NCI-H2196 (cell line): Measurements from ENCODE around the gene GGTA1.
"Not testable (repeated sequence)": the region's sequence is repeated elsewhere in the genome, so short reads cannot be mapped to it uniquely, and the experiment has no call there.

Source experiments
- DNase-seq: peaks from one replicate; lab custom pipeline; 2025; ENCODE audit not compliant: unreplicated experiment; lab: John Stamatoyannopoulos, UW

Gene GGTA1

DNA sequence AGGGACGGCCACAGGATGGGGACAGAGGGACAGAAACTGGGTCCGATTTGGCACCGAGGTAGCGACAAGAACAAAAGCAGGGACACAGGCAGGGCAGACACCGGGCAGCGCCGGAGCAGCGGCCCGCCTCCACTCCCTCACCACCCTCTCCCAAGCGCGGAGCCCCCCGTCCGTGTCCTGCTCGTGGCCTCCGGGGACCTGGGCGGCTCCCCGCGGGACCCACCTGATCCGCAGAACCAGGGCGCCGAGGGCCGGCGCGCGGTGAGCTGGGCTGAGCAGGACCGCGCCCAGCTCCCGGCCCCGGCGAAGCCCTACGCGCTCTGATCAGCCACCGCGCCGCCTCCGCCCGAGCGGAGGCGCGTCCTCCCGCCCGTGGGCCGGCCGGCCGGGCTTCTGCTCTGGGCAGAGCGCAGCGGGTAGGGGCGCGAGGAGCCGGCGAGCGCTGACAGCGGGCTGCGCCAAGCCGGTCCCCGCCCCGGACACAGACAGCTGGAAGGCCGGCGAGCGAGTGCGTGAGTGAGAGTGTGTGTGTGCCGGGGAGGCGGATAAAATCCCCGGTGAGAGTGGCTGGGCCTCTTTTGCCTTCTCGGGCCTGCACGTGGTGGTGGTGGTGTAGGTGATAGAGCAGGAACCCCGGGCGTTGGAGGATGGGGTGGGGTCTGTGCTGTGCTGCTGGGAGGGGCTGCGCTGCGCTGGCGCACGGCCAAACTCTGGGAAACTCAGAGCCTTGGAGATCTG lies at the start of gene GGTA1:
Gene GGTA1 (minus strand): TSS at position 418 of the 738 bp plus-strand sequence. CDS start 31,922 bp downstream, outside the sequence.
- DNase-seq = peak; percentile 42

DNA sequence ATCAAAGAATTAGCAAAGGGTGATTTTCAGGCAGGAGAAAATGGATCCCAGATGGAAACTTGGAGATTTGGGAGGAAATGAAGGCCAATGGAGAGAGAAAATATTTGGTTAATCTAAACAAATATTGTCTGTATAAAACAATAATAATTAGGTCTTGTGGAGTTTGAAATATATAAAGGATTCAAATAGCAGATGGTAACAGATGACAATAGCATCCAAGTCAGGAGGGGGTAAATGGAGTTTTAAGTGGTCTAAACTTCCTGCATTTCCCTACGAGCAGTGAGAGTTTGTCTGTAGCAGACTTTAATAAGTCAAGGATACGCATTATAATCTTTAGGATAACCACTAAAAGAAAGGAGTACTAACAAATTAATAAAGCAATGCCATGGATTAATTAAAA lies 49.0 kb upstream of the GGTA1 start:
- DNase-seq = no peak

DNA sequence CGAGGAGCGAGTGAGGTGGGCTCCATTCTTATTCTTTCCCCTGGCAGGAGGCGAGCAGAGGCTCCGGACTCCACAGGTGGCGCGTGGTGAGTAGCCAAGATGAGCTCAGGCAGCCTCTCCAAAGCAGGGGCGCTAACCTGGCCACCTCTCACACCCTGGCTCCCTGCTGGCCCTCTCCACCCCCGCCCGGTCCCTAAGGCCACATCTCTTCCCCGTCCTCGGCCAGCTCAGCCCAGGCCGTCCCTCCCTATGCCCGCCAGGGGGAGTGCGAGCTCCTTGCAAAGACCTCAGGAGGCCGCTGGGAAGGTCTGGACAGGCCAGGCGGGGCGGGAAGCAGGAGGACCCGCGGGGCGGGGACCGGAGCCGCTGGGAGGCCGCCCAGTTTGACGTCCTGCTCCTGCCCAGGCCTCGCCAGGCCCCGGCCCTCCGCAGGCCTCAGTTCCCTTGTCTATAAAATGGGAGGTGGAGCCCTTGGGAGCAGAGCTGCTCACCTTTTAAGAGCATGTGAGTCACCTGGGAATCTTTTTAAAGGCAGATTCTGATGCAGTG lies 46.3 kb upstream of the GGTA1 start:
- peak; percentile 95 for DNase-seq

DNA sequence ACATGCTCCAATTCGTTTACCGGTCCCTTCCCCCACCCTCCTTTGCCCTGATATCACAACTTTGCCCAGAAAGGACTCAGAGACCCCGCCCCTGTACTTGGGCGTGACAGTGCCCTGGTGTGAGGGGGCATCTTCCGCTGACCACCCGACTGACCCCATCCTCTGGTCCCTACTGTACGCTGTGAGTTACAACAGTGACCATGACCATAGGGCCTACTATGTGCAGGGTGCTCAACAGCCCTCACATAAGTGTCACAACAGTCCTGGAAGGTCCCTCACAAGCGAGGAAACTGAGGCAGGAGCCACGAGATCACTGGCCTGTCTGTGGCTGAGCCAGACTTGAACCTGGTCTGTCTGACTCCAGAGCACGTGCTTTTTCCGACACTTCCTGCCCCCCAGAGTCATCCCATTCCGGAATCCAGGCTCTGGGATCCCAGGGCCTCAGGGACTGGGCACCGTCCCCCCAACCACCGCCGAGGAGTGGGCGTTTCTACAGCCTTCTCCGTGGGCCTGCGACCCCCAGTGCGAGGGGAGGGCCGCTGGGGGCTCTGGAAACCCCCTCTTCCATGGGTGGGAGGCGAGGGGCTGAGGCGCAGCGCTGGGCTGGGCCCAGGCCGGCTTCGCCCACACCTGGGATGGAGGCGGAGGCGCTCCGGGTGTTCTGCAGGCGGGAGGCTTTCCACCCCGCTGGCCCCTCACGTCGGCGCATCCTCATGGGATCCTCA lies 45.7 kb upstream of the GGTA1 start:
- DNase-seq = no peak

DNA sequence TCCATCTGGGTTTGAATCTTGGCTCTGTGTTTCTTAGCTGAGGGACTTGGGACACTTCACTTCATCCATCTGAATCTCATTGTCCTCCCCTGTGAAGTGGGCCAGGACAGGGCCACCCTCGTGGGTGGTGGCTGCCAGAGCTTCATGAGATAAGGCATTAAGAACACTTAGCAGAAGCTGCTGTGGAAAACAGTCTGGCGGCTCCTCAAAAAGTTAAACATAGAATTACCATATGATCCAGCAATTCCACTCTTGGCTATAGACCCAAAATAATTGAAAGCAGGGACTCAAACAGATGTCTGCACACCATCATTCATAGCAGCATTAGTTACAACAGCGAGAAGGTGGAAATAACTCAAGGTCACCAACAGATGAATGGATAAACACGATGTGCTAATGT lies 42.4 kb upstream of the GGTA1 start:
- no peak for DNase-seq

DNA sequence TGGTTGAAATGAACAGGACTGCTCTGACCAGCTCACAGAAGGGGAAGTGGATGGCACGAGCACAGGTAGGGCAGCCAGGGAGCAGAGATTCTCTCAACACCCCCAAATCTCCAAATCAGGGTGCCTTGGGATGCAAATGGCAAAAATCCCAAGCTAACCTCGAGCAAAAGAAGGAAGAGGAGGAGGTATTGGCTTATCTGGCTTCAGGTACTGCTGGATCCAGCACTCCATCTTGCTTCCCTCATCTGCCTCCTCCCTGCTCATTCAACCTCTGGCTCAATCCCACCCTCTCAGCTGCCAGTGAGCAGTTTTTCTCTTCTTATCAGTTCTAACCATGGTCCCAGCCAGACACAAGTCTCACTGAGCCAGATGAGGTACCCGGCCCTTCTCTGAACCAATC lies 41.6 kb upstream of the GGTA1 start:
- DNase-seq = no peak

DNA sequence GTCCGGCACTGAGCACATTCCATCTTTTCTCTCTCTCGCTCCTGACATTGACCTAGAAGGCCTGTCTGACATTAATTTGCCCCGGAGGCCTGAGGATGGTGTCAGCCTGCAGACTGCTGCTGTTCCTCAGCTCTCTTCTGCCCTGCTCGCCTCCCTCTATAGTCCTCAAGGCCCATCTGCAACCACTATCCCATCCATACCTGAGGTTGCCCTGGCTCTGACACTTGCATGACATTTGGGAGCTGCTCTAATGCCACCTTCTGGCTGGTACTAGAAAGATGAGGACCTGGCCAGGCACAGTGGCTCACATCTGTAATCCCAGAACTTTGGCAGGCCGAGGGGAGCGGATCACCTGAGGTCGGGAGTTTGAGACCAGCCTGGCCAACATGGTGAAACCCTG lies 38.6 kb upstream of the GGTA1 start:
- DNase-seq = peak; percentile 41

DNA sequence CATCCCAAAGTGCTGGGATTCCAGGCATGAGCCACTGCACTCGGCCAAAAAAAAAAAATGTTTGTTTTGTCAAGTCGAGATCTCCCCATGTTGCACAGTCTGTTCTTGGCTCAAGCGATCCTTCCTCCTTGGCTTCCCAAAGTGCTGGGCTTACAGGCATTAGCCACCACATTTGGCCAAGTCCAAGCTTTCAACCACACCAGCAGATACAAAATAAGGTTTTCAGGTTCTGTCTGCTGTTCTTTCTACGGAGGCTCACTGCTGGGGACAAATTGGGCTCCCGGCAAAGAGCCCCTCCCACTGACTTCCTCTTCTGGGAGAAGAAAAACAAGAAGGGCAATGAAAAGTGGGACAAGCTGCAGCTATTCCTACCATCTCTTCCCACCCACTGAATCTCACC lies 37.6 kb upstream of the GGTA1 start:
- no peak for DNase-seq

DNA sequence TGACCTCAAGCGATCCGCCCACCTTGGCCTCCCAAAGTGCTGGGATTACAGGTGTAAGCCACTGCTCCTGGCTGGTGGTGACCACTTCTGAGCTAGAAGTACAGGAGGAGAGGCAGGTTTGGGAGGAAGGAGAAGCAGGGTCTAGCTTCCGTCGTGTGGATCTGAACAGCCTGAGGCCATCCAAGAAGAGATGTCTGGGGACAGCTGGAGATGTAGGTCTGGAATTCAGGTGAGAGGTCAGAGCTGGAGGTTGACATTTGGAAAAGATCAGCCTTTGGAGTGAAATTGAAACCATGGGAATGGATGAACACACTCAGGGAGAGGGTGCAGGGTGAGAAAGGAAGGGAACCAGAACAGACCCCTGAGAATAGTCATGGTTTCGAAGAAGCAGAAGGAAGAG lies 33.2 kb upstream of the GGTA1 start:
- DNase-seq = no peak

DNA sequence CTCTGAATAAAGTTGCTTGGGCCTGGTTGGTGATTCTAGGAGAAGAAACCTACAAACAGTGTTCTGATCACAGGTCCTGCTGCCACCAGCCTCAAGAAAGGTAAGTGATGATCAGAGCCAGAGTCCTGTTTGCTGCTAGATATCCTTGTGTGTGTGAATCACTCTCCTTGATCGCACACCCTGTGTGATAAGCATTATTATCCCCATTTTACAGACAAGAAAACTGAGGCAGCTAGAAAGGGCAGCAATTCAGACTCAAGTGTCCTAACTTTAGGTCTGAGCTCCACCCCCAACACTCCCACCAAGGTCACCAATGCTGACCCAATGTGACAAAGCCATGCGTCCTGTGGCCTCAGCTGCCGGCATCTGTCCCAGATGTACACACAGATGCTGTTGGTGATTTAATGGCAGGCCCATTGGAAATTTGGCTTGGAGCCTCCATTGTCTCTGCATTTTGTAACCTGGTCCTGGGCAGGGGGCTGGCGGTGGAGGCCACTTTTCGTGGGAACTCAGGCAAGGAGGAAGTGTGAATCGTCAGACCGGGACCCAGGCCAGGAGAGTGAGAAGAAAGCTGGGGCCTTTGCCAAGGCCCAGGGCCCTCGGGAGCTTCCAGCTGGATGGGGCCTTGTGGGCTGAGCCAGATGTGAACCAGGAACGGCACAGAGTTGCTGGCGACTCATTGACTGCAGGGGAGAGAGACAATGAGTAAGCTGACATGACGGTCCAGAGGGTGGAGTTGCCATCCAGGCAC lies 29.8 kb upstream of the GGTA1 start:
- DNase-seq = peak; percentile 89

DNA sequence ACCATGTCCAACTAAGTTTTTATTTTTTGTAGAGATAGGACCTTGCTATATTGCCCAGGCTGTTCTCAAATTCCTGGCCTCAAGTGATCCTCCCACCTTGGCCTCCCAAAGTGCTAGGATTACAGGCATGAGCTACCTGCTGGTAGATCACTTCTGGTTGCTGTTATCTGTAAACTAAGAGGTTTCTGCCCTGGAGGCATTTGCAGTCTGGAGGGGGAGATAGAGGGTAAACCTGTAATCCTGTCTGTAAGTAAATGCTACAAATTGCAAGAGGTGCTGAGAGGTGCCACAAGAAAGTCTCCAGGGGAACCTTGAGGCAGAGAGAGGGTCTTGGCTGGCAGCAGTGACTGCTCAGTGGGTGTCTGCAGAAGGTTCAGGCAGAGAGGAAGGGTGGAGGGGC lies 29.0 kb upstream of the GGTA1 start:
- no peak for DNase-seq

DNA sequence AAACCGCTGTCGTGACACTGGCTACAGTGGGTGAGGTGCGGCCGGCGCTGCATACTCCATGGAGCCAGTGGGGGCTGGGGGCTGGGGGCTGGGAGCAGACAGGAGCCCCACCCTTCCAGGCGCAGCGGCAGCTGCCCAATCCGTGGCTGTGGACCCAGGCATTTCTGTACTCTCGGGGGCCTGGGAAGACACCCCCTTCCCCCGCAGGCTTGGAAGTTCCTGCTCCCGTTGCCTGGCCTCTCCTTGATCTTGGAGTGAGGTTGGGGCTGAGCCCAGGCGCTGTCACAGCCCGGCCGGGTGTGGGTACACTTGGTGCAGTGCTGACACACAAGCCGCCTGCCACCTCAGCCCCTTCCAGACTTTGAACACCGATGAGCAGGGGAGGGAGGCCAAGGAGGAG lies 27.7 kb upstream of the GGTA1 start:
- no peak for DNase-seq

DNA sequence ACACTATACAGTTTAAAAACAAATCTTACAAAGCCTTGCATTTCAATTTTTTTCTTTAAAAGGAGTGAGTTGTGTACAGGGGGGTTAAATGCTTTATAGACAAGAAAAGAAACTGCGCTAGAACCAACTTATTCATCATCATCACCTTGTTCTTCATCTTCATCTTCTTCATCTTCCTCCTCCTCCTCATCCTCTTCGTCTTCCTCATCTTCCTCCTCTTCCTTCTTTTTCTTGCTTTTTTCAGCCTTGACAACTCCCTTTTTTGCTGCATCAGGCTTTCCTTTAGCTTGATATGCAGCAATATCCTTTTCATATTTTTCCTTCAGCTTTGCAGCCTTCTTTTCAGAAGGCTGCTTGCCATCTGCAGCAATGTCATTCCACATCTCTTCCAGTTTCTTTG lies 20.0 kb upstream of the GGTA1 start:
- not testable (repeated sequence) for DNase-seq

DNA sequence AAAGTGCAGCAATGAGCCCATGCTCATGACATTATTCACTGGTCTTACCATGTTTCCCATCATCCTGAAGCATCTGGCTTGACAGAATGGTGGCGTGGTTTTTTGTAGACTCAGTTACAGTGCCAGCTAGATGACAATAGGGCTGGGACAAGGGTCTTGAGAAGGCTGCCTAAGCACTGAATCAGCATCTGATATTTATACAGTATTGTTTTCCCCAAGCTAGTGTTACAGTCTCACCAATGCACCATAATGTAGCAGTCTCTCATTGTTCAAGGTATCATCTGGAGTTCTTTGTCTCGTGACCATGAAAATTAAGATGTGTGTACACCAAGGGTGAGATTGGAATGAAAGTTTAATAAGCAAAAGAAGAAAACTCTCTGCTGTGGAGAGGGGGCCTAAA lies 19.0 kb upstream of the GGTA1 start:
- no peak for DNase-seq

DNA sequence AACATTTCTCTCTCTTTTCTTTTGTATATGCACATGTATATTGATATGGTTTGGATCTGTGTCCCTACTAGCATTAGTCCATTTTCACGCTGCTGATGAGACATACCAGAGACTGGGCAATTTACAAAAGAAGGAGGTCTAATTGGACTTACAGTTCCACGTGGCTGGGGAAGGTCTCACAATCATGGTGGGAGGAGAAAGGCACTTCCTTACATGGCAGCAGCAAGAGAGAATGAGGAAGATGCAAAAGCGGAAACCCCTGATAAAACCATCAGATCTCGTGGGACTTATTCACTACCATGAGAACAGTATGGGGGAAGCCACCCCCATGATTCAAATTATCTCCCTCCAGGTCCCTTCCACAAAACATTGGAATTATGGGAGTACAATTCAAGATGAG lies 13.5 kb upstream of the GGTA1 start:
- DNase-seq = not testable (repeated sequence)

DNA sequence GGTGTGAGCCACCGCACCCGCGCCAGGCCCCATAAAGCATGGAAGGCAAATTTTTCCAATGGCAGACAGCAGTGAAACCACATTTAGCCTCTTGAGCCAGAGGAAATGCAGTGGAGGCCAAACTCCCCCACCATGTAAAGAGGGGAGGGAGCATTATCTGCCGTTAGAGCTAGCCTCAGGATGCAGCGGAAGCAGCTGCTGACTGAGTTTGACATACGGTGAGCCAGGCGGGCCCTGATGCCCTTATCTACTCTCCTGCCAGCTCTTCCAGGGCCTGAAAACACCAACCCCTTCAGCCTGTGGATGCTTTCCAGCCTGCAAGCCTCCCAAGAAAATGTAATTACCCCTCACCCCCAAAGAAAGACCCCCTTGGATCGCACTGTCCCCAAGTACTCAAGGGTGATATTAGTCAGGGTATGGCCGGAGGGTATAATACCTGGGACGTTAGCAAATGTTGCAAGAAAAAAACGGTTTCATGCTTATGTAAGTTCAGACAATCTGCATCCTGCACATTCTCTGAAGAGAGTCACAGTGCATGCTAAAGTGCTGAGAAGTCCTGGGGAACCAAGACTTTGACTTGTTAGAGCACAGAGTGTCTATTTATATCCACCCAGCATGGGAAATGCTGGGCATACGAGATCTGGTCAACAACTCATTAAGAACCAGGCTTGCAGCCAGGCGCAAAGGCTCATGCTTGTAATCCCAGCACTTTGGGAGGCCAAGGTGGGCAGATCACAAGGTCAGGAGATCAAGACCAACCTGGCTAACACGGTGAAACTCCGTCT lies 11.3 kb upstream of the GGTA1 start:
- no peak for DNase-seq

DNA sequence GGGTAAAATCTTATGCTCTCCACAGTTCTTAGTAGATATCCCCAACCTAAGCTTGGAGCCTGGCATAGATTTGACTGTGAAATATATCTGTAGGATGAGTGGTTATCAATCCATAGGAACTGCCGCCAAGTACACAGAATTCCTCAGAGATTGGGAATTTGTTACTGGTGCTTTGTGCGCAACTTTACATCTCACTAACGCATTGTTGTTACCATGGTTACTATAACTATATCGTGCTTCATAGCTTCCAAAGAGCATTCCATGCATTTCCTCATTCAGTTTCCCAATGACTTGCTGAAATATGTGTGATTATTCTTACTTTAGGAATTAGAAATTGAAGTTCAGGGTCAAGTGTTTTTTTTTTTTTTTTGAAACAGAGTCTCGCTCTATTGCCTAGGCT lies 9.5 kb upstream of the GGTA1 start:
- no peak for DNase-seq

DNA sequence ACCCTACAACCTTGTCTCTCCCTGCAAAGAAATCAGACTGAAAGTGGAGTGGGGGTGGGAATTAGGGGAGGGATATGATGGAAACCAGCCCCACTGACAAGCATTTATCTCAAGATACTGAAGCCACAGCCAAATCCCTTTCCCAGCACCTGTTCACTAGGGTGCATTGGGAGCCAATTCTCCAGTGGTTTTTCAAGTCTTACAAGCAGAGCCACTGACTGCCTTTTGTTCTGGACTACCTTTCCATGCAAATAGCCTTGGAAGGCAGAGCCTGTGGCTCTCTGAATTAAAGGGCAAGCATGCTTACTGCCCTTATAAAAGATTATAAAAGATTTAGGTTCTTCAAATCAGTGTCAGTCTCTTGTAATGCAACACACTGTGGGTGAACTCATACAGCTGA lies 8.8 kb upstream of the GGTA1 start:
- DNase-seq = peak; percentile 35

DNA sequence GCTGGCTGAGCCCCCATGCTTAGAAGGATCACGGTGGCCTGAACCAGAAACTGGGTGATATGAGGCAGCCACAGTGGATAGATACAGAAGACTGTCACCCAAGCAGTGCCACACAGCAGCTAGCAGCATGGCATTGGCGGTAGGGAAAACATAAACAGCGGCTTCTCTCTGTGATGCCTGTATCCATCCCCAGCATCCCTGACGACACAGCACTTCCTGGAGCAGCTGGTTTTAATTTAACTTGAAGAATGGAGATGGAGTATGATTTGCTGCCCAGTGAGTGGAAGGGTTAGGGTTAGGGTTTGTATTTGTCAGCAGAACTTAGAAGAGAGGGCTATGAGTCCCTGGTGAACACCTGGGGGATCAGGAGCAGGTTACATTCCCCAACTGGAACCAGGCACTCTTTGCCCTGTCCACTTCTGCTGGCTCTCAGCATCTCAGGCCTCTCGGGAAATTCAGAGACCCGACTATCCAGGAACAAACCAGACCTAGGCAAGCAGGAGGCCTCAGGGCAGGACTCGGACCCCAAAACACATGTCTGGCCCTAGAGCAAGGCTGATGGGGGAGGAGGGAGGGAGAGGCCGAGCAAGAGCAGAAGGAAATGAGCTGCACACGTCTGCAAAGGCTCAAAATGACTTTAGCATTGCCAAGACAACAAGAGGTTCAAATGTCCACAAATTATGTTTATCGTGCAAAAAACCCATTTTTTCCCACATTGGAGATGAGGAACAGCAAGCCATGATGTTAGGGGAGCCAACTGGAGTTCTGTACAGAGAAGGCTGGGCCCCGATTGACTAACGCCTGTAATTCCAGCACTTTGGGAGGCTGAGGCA lies 6.5 kb upstream of the GGTA1 start:
- DNase-seq = no peak

DNA sequence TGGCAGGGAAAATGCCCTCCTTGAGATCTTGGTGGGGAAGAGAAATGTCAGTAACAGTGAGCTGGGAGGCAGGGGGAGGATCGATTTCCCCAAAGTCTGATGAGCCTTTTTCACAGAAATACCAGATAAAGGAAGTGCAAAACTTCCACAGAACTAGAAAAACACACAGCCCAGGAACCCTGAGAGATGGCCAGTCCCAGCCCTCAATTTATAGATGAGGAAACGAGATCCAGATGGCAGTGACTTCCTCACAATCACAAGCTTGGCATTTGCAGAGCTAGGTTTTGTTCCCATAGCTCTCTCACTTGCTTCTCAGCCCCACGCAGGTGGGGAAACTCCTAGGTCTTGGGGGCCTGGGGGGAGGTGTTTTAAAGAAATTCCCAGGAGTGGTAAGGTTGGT lies 3.8 kb upstream of the GGTA1 start:
- DNase-seq = no peak
